ENCODE data around the gene VIT.

VIT gene

GRCh38 chr2:36770542-36771287 lies 74.2 kb downstream of the VIT start:
- no peaks in the 10 kb centered on the region for H3K4me1 ChIP-seq
- no peak for DNase-seq
- H3K27me3 ChIP-seq: no peaks in the 10 kb centered on the region
- TF ChIP-seq CTCF (IDR thresholded peaks at IDR 0.05): no peak
- no peak overlapping the region for H3K27ac ChIP-seq
- no peak overlapping the region for H3K4me3 ChIP-seq
- no peaks in the 10 kb centered on the region for H3K9me3 ChIP-seq
- intact Hi-C loops (cut with DNase I; ENCODE audit: low total_unique reads): no loop called here
- no peaks in the 10 kb centered on the region for H3K36me3 ChIP-seq

- Histone ChIP-seq H3K9me3 (no peaks in the 10 kb centered on the region), H3K27me3 (no peaks in the 10 kb centered on the region), H3K27ac (no peak overlapping the region), H3K36me3 (no peaks in the 10 kb centered on the region), H3K4me1 (no peaks in the 10 kb centered on the region), H3K4me3 (no peak overlapping the region)
- no peak for DNase-seq
- TF ChIP-seq CTCF (IDR thresholded peaks at IDR 0.05): no peak
- intact Hi-C loops (cut with DNase I; ENCODE audit: low total_unique reads): no loop called here
Observed at GRCh38 chr2:36771671-36772070, 75.2 kb downstream of the VIT start.

GRCh38 chr2:36773947-36774346 lies 77.4 kb downstream of the VIT start:
- Histone ChIP-seq H3K4me3 (no peak overlapping the region), H3K27ac (no peak overlapping the region), H3K36me3 (no peaks in the 10 kb centered on the region), H3K9me3 (no peaks in the 10 kb centered on the region), H3K27me3 (no peaks in the 10 kb centered on the region), H3K4me1 (no peaks in the 10 kb centered on the region)
- intact Hi-C loops (cut with DNase I; ENCODE audit: low total_unique reads): no loop called here
- no peak for DNase-seq
- no peak for TF ChIP-seq CTCF (IDR thresholded peaks at IDR 0.05)

GRCh38 chr2:36775261-36775660 lies 78.8 kb downstream of the VIT start:
- no peak overlapping the region for H3K27ac ChIP-seq
- TF ChIP-seq CTCF (IDR thresholded peaks at IDR 0.05): no peak
- H3K4me1 ChIP-seq: peaks cover 0 to 6% (median 3%) of the 10 kb centered on the region in 4 donors
- no peak for DNase-seq
- no peaks in the 10 kb centered on the region for H3K36me3 ChIP-seq
- H3K9me3 ChIP-seq: no peaks in the 10 kb centered on the region
- intact Hi-C loops (cut with DNase I; ENCODE audit: low total_unique reads): no loop called here
- no peak overlapping the region for H3K4me3 ChIP-seq
- H3K27me3 ChIP-seq: no peaks in the 10 kb centered on the region

GRCh38 chr2:36775806-36776205 lies 79.3 kb downstream of the VIT start:
- no peak for TF ChIP-seq CTCF (IDR thresholded peaks at IDR 0.05)
- H3K27me3 ChIP-seq: no peaks in the 10 kb centered on the region
- H3K36me3 ChIP-seq: no peaks in the 10 kb centered on the region
- DNase-seq: no peak
- no peaks in the 10 kb centered on the region for H3K9me3 ChIP-seq
- H3K4me1 ChIP-seq: peaks cover 0 to 6% (median 3%) of the 10 kb centered on the region in 4 donors
- H3K27ac ChIP-seq: no peak overlapping the region
- H3K4me3 ChIP-seq: no peak overlapping the region
- intact Hi-C loops (cut with DNase I; ENCODE audit: low total_unique reads): no loop called here
